ENCODE data around the gene GPR149.
"Not testable (repeated sequence)": the region's sequence is repeated elsewhere in the genome, so short reads cannot be mapped to it uniquely, and the experiment has no call there.

GPR149 gene

DNA sequence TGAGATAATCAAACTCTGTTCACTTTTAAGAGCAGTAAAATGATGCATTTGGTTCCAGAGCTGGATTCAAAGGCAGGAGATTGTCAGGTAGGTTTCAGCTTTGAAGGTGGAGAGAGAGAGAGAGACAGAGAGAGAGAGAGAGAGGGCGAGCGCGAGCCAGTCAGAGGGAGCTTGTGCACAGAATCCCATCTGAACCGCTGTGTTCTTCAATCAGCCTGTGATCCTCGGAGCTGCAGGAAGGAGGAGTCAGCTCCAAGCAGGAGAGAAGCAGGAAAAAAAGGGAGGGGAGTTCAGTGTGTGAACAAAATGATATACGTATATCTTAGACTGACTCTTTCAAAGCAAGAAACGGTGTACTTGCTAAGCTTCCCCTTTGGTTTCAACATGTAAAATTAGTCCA lies at the start of gene GPR149:
Gene GPR149 (minus strand): TSS at position 177 of the 400 bp plus-strand sequence. CDS start 575 bp downstream, outside the sequence.
- FAIRE-seq: no peak
- DNase-seq (ENCODE audit: insufficient read length, low spot score): no peak

DNA sequence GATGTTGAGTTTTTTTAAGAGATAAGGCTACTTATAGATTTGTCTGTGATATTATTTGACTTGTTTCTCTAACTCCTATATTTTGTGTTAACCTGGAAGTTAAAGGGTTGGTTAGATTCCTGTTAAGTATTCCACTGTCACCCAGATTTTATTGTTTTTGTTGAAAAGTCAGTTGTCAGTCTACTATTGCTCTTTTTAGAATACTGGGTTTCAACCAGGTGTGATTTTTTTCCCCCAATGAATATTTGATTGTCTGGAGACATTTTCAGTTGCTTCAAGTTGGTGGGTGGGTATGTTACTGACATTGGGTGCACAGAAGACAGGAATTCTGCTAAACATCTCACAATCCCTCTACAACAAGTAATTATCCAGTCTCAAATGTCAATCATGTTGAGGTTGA lies 43.8 kb upstream of the GPR149 start:
- DNase-seq (ENCODE audit: insufficient read length, low spot score): no peak
- FAIRE-seq: no peak

- FAIRE-seq (no peak), DNase-seq (ENCODE audit: insufficient read length, low spot score) (no peak)
Measured at GRCh38 chr3:154469585-154469984, 39.6 kb upstream of the GPR149 start.

- no peak for FAIRE-seq
- no peak for DNase-seq (ENCODE audit: insufficient read length, low spot score)
Measured at GRCh38 chr3:154464440-154465190, 34.6 kb upstream of the GPR149 start.

DNA sequence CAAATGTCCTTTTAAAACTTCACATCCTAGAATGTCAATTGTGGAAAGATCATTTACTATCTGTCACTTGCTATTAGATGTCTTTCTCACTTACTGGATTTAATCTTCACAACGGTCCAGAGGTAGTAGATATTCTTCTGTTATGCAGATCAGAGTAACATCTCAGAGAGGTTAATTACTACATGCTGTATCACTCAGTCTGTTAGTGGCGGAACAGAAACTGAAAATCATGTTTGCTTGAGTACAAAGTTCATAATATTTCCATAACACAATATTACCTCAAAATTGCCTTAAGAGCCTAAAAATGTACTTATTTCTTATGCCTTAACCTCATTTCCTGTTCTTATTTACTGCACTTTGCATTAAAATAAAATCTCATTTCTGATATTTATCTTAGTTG lies 28.6 kb upstream of the GPR149 start:
- FAIRE-seq: no peak
- no peak for DNase-seq (ENCODE audit: insufficient read length, low spot score)

DNA sequence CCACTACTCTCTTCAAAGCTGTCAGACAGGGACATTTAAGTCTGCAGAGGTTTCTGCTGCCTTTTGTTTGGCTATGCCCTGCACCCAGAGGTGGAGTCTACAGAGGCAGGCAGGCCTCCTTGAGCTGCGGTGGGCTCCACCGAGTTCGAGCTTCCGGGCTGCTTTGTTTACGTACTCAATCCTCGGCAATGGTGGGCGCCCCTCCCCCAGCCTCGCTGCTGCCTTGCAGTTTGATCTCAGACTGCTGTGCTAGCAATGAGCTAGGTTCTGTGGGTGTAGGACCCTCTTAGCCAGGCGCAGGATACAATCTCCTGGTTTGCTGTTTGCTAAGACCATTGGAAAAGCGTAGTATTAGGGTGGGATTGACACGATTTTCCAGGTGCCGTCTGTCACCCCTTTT lies 9.1 kb upstream of the GPR149 start:
- DNase-seq (ENCODE audit: insufficient read length, low spot score); FAIRE-seq: not testable (repeated sequence)

DNA sequence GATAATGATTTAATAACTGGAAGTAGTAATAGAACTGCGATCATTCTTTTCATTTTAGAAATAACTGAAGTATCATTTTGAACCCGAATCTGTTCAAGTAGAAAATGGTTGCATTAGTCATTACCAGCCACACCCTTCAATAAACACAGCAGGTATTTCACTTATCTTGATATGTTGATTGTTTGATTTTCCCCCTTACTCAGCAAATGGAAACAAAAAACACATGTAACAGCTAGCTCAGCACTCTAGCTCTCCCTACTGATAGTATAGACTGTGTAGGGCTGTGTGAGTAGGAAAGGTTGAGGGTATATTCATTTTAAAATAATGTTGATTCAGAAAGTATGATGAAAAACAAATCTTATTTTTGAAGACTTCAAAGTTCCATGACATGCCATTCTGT lies 1.1 kb upstream of the GPR149 start:
- DNase-seq (ENCODE audit: insufficient read length, low spot score): no peak
- no peak for FAIRE-seq

DNA sequence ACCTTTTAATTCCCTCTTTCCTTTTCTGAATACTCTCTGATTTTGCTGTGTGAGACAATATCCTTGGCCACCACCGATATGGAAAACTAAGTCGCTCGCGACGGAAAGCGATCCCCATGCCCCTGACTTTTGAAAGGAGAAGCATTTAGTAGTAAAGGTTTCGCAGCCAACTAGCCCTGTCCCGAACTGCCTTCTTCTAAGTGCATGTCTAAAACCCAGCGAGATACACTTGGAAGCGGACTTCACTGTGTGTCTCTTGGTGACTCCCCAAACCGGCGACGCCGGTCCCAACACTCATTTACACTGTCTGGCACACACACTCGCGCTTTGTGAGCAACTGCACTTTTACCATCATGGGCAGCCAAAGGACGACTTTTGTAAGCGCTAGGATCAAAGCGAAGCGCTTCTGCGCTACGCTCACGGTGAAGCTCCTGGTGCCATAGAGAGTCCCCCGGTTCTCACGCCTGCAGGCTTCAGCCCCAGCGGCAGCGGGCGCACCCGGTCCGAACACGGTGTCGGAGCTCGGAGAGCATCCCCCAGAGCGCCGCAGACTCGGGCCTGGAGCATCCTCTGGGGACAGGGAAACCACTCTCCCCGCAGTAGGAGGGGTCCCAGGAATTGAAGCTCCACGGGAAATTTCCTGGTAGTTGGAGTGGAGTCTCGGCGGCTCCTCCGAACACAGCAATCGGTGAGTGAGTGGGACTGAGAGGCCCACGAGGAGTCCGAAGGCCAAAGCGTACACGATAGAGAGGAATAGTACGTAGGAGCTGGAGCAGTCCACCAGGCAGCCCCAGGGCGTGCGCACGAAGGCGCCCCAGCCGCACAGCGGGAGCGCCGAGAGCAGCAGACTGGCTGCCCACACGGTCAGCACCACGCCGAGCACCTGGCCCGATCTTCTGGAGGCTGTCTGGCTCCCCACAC lies 1.4 kb downstream of the GPR149 start:
- no peak for DNase-seq (ENCODE audit: insufficient read length, low spot score)
- no peak for FAIRE-seq

- FAIRE-seq (no peak), DNase-seq (ENCODE audit: insufficient read length, low spot score) (no peak)
Measured at GRCh38 chr3:154427685-154428285, 2.2 kb downstream of the GPR149 start.

GRCh38 chr3:154422694-154423093 lies 7.3 kb downstream of the GPR149 start:
- FAIRE-seq: no peak

DNA sequence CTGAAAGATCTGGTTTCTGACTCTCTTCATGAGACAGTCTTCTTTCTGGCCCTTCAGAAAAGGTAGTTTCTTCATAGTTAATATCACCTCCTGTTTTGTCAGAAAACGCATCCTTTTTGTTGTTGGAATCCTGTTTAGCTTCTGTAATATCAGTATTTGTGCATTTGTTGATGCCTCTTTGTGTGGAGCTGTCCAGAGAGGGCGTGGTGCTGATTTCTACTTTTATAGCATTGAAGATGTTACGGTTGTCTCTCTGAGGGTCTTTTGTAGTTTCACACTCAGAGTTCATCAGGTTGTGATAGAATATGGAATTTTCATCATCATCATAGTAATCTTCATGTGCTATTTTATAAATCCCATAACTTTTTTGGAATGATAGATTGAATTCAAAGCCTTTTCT lies 8.9 kb downstream of the GPR149 start:
- FAIRE-seq (no peak), DNase-seq (ENCODE audit: insufficient read length, low spot score) (no peak)

More at GRCh38 chr3:154422694-154423093, 7.3 kb downstream of the GPR149 start:
- no peak for DNase-seq (ENCODE audit: insufficient read length, low spot score)

DNA sequence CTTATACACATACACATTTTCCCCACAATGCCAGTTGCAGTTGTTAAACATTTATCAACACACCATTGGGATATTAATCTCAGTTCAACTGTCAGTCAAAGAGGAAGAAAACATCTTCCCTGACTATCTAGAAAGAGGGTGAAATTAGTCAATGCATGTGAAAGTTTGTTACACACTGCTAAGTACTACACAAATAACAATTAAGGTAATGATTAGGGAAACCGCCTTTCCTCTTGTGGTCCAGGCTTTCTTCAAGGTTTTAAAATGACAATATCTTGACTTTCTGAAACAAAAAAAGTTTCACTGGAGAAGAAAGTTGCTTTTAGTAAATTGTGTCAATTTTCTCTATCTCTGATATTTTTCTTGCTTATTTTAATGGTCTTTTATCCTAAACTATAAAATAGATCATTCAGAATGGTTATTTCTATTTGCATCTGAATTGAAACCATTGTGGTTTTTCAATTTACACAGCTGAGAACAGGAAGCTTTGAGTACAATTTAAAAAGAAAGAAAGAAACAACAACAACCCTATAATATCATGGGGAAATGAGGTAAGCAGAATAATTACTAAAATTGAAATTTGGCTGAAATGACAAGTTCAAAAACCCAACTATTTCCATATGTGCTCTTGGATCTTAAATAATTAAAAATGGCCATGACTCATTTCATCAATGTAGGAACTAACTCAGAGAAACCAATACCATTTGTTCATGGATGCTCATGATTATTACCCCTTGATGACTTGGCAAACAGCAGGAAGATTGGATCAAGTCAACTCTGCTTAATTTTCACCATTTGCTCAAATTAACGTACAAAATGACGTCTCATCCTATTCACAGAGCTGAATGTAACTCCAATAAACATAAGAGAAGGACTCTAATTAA lies 31.7 kb downstream of the GPR149 start:
- no peak for FAIRE-seq
- DNase-seq (ENCODE audit: insufficient read length, low spot score): no peak

DNA sequence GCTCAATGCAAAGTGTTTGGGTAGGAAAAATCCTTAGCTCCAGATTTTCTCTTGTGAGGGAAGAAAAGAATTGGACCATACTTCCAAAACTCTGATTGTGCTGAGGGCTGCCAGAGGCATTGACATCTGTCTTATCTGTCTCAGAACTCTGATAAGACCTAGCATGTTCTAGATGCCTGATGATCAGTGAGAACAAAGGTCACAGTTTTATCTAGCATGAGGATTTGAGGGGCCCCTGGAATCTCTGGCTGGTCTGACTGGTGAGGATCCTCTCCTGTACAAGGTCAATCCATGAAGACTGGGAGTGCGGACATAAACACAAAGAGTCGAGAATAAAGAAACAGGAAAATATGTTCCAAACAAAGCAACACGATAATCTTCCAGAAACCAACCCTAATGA lies 40.1 kb downstream of the GPR149 start:
- no peak for FAIRE-seq

DNA sequence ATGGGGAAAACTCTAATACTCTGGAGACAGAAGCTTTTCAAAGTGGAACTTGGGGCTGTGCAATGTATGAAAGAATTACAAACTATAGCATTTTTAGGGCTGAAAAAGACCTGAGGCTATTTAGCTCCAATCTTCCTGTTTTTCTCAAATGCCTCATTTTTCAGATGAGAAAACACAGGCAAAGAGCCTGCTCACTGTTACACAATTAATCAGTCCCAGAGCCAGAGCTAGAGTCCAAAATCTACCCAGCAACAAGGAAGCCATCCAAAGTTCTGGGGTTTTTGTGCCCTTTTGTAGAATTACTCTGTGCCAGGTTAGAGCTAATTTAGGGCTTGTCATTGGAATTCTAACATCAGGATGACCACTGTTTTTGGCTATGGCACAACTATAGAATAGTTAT lies 45.5 kb downstream of the GPR149 start:
- FAIRE-seq (no peak), DNase-seq (ENCODE audit: insufficient read length, low spot score) (no peak)

More for the DNA sequence above, 40.1 kb downstream of the GPR149 start:
- no peak for DNase-seq (ENCODE audit: insufficient read length, low spot score)

DNA sequence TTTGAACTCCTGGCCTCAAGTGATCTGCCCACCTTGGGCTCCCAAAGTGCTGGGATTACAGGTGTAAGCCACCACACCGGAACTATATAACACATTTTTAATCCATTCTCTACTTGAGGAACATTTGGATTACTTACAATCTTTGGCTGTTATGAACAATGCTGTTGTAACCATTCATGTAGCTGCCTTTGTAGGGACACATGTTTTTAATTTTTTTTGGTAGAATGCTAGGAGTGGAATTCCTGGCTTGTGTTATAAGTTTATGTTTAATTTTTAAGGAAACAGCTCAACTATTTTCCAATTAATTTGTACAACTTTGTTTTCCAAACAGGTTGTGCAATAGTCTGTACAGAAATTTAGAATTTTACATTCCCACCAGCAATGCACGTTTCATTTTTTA lies 51.7 kb downstream of the GPR149 start:
- no peak for FAIRE-seq
- DNase-seq (ENCODE audit: insufficient read length, low spot score): no peak

GRCh38 chr3:154367221-154367620 lies 62.8 kb downstream of the GPR149 start:
- DNase-seq (ENCODE audit: insufficient read length, low spot score) (no peak), FAIRE-seq (no peak)

DNA sequence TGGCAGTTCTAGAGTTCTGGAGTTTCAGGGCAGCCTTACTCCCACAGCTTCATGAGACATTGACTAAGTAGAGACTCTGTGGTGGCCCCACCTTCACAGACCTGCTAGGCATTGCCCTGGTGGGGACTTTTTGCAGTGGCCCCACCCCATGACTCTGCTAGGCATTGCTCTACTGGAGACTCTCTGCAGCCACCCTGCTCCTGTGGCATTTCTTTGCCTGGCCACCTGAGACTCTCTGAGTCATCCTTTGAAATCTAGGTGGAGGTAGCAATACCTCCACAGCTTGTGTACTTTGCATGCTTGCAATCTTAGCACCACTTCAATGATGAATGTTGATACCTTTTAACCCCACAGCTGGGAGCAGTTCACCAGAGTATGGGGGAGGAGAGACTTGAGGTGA lies 65.1 kb downstream of the GPR149 start:
- no peak for DNase-seq (ENCODE audit: insufficient read length, low spot score)
- FAIRE-seq: no peak

DNA sequence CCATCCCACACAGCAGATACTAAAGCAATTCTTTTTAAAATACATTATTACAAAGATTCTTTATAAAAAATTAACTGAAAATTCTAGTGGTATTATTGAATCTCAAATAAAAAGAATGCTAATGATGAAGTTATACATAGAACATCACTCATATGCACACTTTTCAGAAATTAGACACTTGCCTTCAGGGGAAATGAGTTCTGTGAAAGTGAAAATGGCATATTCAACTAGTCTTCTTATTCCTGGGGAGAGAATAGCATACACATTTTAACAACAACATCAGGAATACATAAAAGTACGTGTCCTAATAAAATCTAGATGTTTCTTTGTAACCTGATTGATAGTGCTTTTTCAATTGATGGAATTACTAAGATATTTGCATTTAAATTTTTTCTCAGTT lies 68.9 kb downstream of the GPR149 start:
- DNase-seq (ENCODE audit: insufficient read length, low spot score) (no peak), FAIRE-seq (no peak)

DNA sequence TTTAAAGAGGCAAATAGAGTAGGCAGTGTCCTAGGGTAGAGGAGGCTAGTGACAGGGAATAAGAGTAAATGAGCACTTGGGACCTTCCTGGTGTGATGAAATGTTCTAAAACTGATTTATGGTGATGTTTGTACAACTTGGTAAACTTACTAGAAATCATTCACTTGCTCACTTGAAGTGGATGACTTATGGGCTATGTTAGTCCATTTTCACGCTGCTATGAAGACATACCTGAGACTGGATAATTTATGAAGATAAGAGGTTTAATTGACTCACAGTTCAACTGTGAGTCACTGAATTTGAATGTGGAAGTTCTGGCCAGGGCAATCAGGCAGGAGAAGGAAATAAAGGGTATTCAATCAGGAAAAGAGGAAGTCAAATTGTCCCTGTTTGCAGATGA lies 74.0 kb downstream of the GPR149 start:
- DNase-seq (ENCODE audit: insufficient read length, low spot score) (no peak), FAIRE-seq (no peak)

GRCh38 chr3:154349223-154349622 lies 80.8 kb downstream of the GPR149 start:
- no peak for FAIRE-seq
- no peak for DNase-seq (ENCODE audit: insufficient read length, low spot score)
